ENCODE results near the gene SPAST. TPM values are rescaled to one million over a fixed set of nuclear protein-coding genes. Genes with fewer than 3 reads are reported as not detected.

Gene SPAST
- total and polyA plus RNA-seq, 2 of the 13 experiments (the other 11 are each of a cell fraction or from before 2014, with no cell fraction given) = 11.5 to 40.4 TPM

GRCh38 chr2:32061973-32062861 is 1.1 kb upstream of the SPAST start (continued):
- TF ChIP-seq ZFP82 (CRISPR knock-in tag; IDR thresholded peaks at IDR 0.05; ENCODE audit: borderline replicate concordance) (no peak), TEF (CRISPR knock-in tag; IDR thresholded peaks at IDR 0.05) (0 out of 2 replicates have a peak, but pooled peaks have one; percentile 71), CREB3 (CRISPR knock-in tag; IDR thresholded peaks at IDR 0.05) (0 out of 2 replicates have a peak, but pooled peaks have one; percentile 21), JDP2 (CRISPR knock-in tag; IDR thresholded peaks at IDR 0.05; ENCODE audit: borderline replicate concordance) (no peak), SP1 (IDR thresholded peaks at IDR 0.05) (no peak), SP1 (CRISPR knock-in tag; IDR thresholded peaks at IDR 0.05) (no peak), ZNF784 (CRISPR knock-in tag; IDR thresholded peaks at IDR 0.05; ENCODE audit: borderline replicate concordance) (no peak), ZNF225 (CRISPR knock-in tag; IDR thresholded peaks at IDR 0.05) (no peak), GABPB1 (CRISPR knock-in tag; IDR thresholded peaks at IDR 0.05) (no peak; the same call in 1 of the 2 replicates), ELK4 (CRISPR knock-in tag; IDR thresholded peaks at IDR 0.05; ENCODE audit: borderline replicate concordance) (no peak), ZNF282 (IDR thresholded peaks at IDR 0.05; ENCODE audit: partially characterized antibody) (no peak), TBX3 (IDR thresholded peaks at IDR 0.05; ENCODE audit: borderline replicate concordance) (no peak), HBP1 (CRISPR knock-in tag; IDR thresholded peaks at IDR 0.05; ENCODE audit: low read depth) (0 out of 2 replicates have a peak, but pooled peaks have one; percentile 49), ASH2L (IDR thresholded peaks at IDR 0.05; ENCODE audit: insufficient read length, low read depth, low read length) (no peak), ZNF550 (CRISPR knock-in tag; IDR thresholded peaks at IDR 0.05; ENCODE audit: borderline replicate concordance) (no peak), ZNF280D (CRISPR knock-in tag; IDR thresholded peaks at IDR 0.05) (0 out of 2 replicates have a peak, but pooled peaks have one; percentile 74), SKIL (CRISPR knock-in tag; IDR thresholded peaks at IDR 0.05; ENCODE audit: borderline replicate concordance) (no peak)

All from HepG2 (cell line).